K562 (cell line): Measurements from ENCODE around the gene ADCYAP1. TPM values are rescaled to one million over a fixed set of nuclear protein-coding genes. Genes with fewer than 3 reads are reported as not detected.

Experiments
- ATF7 ChIP-seq: fragments of 450-650 bp; IDR thresholded peaks from 2 replicates; pipeline ENCODE4 v1.7.1; 2014; ENCODE audit warnings: mild to moderate bottlenecking, moderate library complexity
- CBX3 ChIP-seq, 2 experiments: IDR thresholded peaks; 1 replicate in 1 of 2; 2 replicates in 1 of 2; pipeline ENCODE4 v1.6.1; 2012; ENCODE audit warnings: inconsistent platforms in 2 of 2, low read length in 2 of 2, borderline replicate concordance in 1 of 2, control low read depth in 1 of 2
- CTCF ChIP-seq, 3 experiments: IDR thresholded peaks in 2 of 3; conservative IDR thresholded peaks in 1 of 3; 2 replicates each; pipeline ENCODE4 v1.5.1; 2011 to 2012; ENCODE audit warnings: low read length in 3 of 3, mild to moderate bottlenecking in 3 of 3, control low read depth in 2 of 3, improper control_type of control experiment in 1 of 3, inconsistent platforms in 1 of 3, low read depth in 1 of 3, mixed read lengths in 1 of 3, moderate library complexity in 1 of 3; ENCODE audit not compliant: insufficient read depth in 2 of 3
- DEAF1 ChIP-seq: fragments of 450-650 bp; formaldehyde crosslinking; IDR thresholded peaks from 2 replicates; pipeline ENCODE4 v1.4.0; 2020; ENCODE audit warnings: mild to moderate bottlenecking, moderate library complexity
- DLX4 ChIP-seq: fragments of 250-450 bp; sonication (Bioruptor Pico); IDR thresholded peaks from 2 replicates; pipeline ENCODE4 v1.6.1; 2021; ENCODE audit warnings: mild to moderate bottlenecking
- GABPA ChIP-seq: fragments of 200-800 bp; sonication (Bioruptor generic); conservative IDR thresholded peaks from 2 replicates; pipeline ENCODE4 v1.6.1; 2016; ENCODE audit warnings: low read depth, missing genetic modification characterization, missing compliant biosample characterization
- HOXB6 ChIP-seq: fragments of 250-450 bp; sonication (Bioruptor Pico); IDR thresholded peaks from 2 replicates; pipeline ENCODE4 v1.5.1; 2022; ENCODE audit warnings: mild to moderate bottlenecking, borderline replicate concordance
- KLF16 ChIP-seq: IDR thresholded peaks from 2 replicates; pipeline ENCODE4 v1.6.1; 2016; ENCODE audit warnings: antibody characterized with exemption
- MAFK ChIP-seq: IDR thresholded peaks from 2 replicates; pipeline ENCODE4 v1.6.1; 2011; ENCODE audit warnings: low read length, improper control_type of control experiment
- MCM5 ChIP-seq: fragments of 450-650 bp; IDR thresholded peaks from 2 replicates; pipeline ENCODE4 v1.6.1; 2016; ENCODE audit warnings: low read depth
- MIER1 ChIP-seq: fragments of 450-650 bp; IDR thresholded peaks from 2 replicates; pipeline ENCODE4 v1.6.1; 2016; ENCODE audit warnings: antibody characterized with exemption, mild to moderate bottlenecking, low read depth
- MXD1 ChIP-seq: fragments of 250-450 bp; sonication (Bioruptor Pico); IDR thresholded peaks from 2 replicates; pipeline ENCODE4 v1.8.0; 2021; ENCODE audit warnings: borderline replicate concordance, mild to moderate bottlenecking, moderate library complexity; ENCODE audit not compliant: poor library complexity, severe bottlenecking
- MYBL2 ChIP-seq, 2 experiments: fragments of 450-650 bp in 1 of 2; sonication (generic) in 1 of 2; formaldehyde crosslinking in 1 of 2; IDR thresholded peaks; 2 replicates each; pipeline versions ENCODE4 v1.6.1 to v1.8.1; 2017 to 2022; ENCODE audit warnings: borderline replicate concordance in 1 of 2, inconsistent platforms in 1 of 2, low read depth in 1 of 2, mild to moderate bottlenecking in 1 of 2, missing genetic modification reagents in 1 of 2, moderate library complexity in 1 of 2
- NEUROD1 ChIP-seq: fragments of 150-350 bp; IDR thresholded peaks from 2 replicates; pipeline ENCODE4 v1.6.1; 2014; ENCODE audit warnings: borderline replicate concordance, low read length, low read depth; ENCODE audit not compliant: partially characterized antibody
- POLR2A ChIP-seq: fragments of 450-650 bp; conservative IDR thresholded peaks from 2 replicates; pipeline ENCODE4 v1.6.1; 2016
- POLR2AphosphoS5 ChIP-seq: IDR thresholded peaks from 2 replicates; pipeline ENCODE4 v1.6.1; 2011; ENCODE audit warnings: mild to moderate bottlenecking, low read depth, low read length, moderate library complexity; ENCODE audit not compliant: control insufficient read depth, insufficient read depth
- RB1 ChIP-seq: fragments of 450-650 bp; IDR thresholded peaks from 2 replicates; pipeline ENCODE4 v1.6.1; 2017; ENCODE audit warnings: low read depth, mild to moderate bottlenecking
- SMARCC2 ChIP-seq: fragments of 450-650 bp; IDR thresholded peaks from 2 replicates; pipeline ENCODE4 v1.6.1; 2017; ENCODE audit warnings: antibody characterized with exemption, moderate library complexity, mild to moderate bottlenecking, low read depth
- STAG1 ChIP-seq: sonication (generic); formaldehyde crosslinking; IDR thresholded peaks from 2 replicates; pipeline ENCODE4 v1.5.0; 2020; ENCODE audit warnings: missing genetic modification reagents, borderline replicate concordance
- ZC3H11A ChIP-seq: IDR thresholded peaks from 2 replicates; pipeline ENCODE4 v1.6.1; 2012; ENCODE audit warnings: low read depth, low read length, improper control_type of control experiment
- ZFP30 ChIP-seq: fragments of 250-450 bp; sonication (Bioruptor Pico); IDR thresholded peaks from 2 replicates; pipeline ENCODE4 v1.8.0; 2022; ENCODE audit warnings: moderate library complexity, mild to moderate bottlenecking, inconsistent platforms, borderline replicate concordance
- ZNF324 ChIP-seq: fragments of 250-450 bp; sonication (Bioruptor Pico); IDR thresholded peaks from 2 replicates; pipeline ENCODE4 v1.4.0; 2020; ENCODE audit warnings: mild to moderate bottlenecking
- ZNF436 ChIP-seq: fragments of 250-450, 450-650 bp; sonication (Bioruptor Pico); formaldehyde crosslinking; IDR thresholded peaks from 2 replicates; pipeline ENCODE4 v1.7.0; 2020; ENCODE audit warnings: mild to moderate bottlenecking
- ZNF57 ChIP-seq: fragments of 450-650 bp; formaldehyde crosslinking; IDR thresholded peaks from 2 replicates; pipeline ENCODE4 v1.4.0; 2020; ENCODE audit warnings: mild to moderate bottlenecking, moderate library complexity
- ZNF589 ChIP-seq: fragments of 200-800 bp; sonication (Bioruptor generic); IDR thresholded peaks from 2 replicates; pipeline ENCODE4 v1.6.1; 2016; ENCODE audit warnings: low read depth, missing genetic modification characterization, missing compliant biosample characterization
- ZNF699 ChIP-seq: fragments of 250-450 bp; sonication (Bioruptor Pico); IDR thresholded peaks from 2 replicates; pipeline ENCODE4 v1.8.0; 2021; ENCODE audit warnings: mild to moderate bottlenecking, moderate library complexity; ENCODE audit not compliant: insufficient replicate concordance
- ZSCAN29 ChIP-seq: fragments of 450-650 bp; IDR thresholded peaks from 2 replicates; pipeline ENCODE4 v1.6.1; 2017
- polyA plus RNA-seq, 8 experiments: library from polyadenylated mRNA; depleted of rRNA in 4 of 8; stranded (reverse) in 5 of 8; unstranded in 3 of 8; fragments of >200 nt; fragmentation: Nextera tagmentation in 2 of 8; fragmentation: Illumina TruSeq in 1 of 8; extraction: Ambion mirVana in 2 of 8; extraction: Trizol in 1 of 8; gene quantifications; 2 replicates each; pipeline versions ENCODE4 v1.2.1 to v1.2.3, GENCODE V29; 2011 to 2014; ENCODE audit warnings: inconsistent platforms in 1 of 8, missing spikeins in 1 of 8
- total RNA-seq, 7 experiments: library from RNA; depleted of rRNA in 6 of 7; stranded (reverse); fragments of >200 nt in 6 of 7; fragmentation: Illumina TruSeq in 2 of 7; extraction: Trizol in 2 of 7; gene quantifications; 2 replicates each; pipeline versions ENCODE4 v1.2.1 to v1.2.3, GENCODE V29; 2011 to 2021; ENCODE audit warnings: low replicate concordance in 1 of 7

Gene ADCYAP1
- total and polyA plus RNA-seq, 9 of the 15 experiments (the other 6 are each of a cell fraction or from before 2014, with no cell fraction given) = 0.03 TPM; not detected in 8

GRCh38 chr18:864872-865273, 39.8 kb upstream of the ADCYAP1 start (continued):
- TF ChIP-seq ZNF699 (CRISPR knock-in tag) (no peak), CBX3 (IDR thresholded peaks at IDR 0.05; ENCODE audit: borderline replicate concordance in 1 of 2, low read length in 2 of 2) (no peak), CTCF (IDR thresholded peaks at IDR 0.05 in 2 of 3, conservative IDR thresholded peaks at IDR 0.05 in 1 of 3; ENCODE audit: insufficient read depth in 2 of 3, low read depth in 1 of 3, low read length in 3 of 3) (peak; percentile 97 to 99 (median 99)), POLR2A (no peak), NEUROD1 (no peak), ZC3H11A (peak; percentile 9; the same call in 1 of the 2 replicates), KLF16 (peak; percentile 74; the same call in 1 of the 2 replicates), MIER1 (no peak), STAG1 (CRISPR knock-in tag) (peak; percentile 100), ZNF57 (CRISPR knock-in tag) (no peak), SMARCC2 (no peak), MCM5 (no peak), POLR2AphosphoS5 (no peak), GABPA (tag) (no peak), ZFP30 (no peak), ZNF436 (no peak), ZNF589 (CRISPR knock-in tag) (no peak), DEAF1 (CRISPR knock-in tag) (peak; percentile 100), MAFK (0 out of 2 replicates have a peak, but pooled peaks have one; percentile 18), ATF7 (peak; percentile 40; the same call in 1 of the 2 replicates), MYBL2 (IDR thresholded peaks at IDR 0.05; ENCODE audit: low read depth) (no peak), MYBL2 (CRISPR knock-in tag; IDR thresholded peaks at IDR 0.05; ENCODE audit: borderline replicate concordance) (no peak), DLX4 (CRISPR knock-in tag) (no peak), HOXB6 (CRISPR knock-in tag) (no peak), RB1 (peak; percentile 63; the same call in 1 of the 2 replicates), ZSCAN29 (no peak), MXD1 (CRISPR knock-in tag) (no peak), ZNF324 (CRISPR knock-in tag) (0 out of 2 replicates have a peak, but pooled peaks have one; percentile 19)
